HG02571 (cell line): ENCODE measurements around the gene RGPD5.
A peak's percentile ranks its signal among the peaks of the same experiment; 100 is the strongest.
"Not testable (repeated sequence)": the region's sequence is repeated elsewhere in the genome, so short reads cannot be mapped to it uniquely, and the experiment has no call there.

Source experiments
- ATAC-seq: cut with Tn5 transposase; IDR thresholded peaks from one replicate; pipeline ENCODE4 v1.9.1; 2021; ENCODE audit warnings: mild to moderate bottlenecking, moderate library complexity; ENCODE audit not compliant: unreplicated experiment

The RGPD5 gene

DNA sequence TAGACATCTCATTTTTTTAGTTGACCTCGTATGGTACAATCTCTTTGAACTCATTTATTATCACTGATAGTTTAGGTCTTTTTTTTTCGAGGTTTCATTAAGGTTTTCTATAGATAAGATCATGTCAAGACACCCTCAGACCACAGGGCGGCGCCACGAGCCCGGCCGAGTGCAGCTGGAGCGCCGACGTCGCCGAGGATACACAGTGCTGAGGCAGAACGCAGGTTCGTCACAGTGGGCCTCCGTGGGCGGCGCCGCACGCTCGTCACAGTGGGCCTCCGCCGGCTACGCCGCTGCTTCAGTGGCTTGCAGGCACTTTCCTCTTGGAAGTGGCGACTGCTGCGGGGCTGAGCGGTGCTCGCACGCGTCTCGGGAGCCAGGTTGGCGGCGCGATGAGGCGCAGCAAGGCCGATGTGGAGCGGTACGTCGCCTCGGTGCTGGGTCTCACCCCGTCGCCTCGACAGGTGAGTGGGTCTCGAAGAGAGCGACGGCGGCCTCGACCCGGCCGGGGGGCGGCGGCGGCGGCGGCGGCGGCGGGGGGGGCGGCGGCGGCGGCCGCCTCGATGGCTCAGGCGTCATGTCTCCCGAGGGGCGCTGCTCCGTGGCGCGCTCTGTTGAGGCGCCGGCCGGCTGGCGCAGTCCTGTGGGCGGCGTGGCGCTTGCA, at the start of gene RGPD5:
Gene RGPD5 (plus strand): TSS at position 232 of the 664 bp plus-strand sequence. CDS start 161 bp downstream, at position 393.
- peak; percentile 97 for ATAC-seq

DNA sequence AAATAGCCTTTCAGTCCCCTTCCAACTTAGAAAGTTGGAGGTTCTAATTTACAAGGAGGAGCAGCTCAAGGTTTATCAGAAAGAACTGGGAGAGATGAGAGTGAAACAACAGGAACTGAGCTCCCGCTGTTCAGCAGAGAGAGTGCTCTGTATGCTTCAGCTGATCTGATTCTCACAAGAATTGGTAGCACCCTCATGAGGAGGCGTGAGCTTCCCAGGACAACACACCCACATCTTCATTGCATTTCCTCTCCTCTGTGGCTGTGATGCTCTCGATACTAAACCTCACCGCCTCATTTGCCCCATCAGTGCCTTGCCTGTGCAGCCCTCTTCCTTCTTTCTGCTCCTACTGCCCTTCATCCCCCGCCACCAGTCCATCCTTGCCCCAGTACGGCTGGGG, 42.5 kb upstream of the RGPD5 start:
- not testable (repeated sequence) for ATAC-seq

DNA sequence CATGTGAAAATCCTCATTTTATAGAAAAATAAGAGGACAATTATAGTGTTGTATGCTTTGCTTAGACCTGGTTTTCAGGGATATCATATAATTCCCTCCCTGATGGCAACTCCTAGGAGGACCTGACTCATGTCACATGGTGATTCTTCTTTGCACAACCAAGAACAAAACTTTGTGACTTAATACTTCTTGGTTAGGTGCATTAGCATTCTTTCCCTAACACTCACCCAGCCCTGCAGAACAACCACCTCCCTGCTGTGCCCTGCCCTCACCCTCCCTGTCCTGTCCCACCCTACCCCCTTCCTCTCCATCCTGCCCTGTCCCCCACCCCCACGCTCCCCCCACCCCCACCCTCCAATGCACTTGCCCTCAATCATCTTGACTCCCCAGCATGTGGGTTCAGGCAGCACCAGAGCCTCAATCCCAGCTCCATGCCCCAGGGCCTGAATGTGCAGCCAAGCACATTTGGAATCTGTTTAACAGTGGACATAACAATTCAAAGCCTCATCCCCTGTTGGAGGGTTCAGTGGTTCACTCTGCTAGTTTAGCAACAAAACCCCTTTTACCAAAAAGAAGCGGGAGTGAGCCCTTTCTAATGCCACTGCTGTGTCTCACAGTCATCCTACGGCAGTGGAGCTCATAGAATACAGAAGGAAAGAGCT, 36.8 kb upstream of the RGPD5 start:
- not testable (repeated sequence) for ATAC-seq

DNA sequence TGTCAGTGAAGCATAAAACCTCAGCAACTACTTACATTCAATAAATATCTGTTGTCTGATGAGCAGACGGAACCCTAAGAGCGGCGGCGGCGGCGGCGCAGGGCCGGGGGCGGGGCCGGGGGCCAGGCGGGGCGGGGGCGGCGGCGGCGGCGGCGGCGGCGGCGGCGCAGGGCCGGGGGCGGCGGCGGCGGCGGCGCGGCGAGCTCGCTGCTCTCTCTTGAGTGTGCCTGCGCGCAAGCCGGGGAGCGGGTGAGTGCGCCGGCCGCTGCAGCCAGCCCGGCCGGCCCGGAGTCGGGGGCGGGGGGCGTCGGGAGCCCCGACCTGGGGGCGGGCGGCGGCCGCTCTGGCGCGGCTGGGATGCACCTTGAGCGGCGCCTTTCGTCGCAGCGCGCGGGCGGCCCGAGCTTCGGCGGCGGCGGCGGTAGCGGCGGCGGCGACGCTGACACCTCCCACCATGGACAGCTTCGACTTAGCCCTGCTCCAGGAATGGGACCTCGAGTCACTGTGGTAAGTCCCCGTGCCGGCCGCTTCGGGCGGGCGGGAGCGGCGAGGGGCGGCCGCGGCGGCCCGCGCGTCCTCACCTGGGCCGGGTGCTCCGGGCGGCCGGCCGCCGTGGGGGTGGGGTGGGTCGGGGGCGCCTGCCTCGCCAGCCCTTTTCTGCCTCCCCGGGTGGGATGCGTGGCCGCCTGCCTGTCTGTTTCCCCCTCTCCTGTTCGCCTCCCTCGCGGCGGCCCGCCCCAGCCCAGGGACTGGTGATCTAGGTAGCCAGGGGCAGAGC, 33.7 kb upstream of the RGPD5 start:
- ATAC-seq = not testable (repeated sequence)

DNA sequence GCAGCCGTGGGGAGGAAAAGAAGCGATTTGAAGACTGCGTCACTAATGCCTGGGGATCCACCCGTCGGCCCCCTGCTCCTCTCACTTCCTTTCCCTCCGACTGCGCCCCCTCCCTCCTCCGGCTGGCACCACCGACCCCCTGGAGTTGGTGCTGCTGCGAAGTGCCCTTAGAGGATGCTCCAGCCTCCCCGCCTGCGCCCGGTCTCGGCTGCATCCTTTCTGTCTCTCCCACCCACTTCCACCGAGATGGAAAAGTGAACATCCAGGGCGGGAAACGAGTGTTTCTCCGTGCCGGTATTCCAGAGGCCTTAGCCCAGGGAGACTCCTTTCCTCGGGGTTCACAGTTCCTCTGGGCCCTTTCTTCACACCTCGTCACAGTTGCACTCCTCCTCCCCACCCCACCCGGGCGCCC, 33.1 kb upstream of the RGPD5 start:
- peak; percentile 46 for ATAC-seq

DNA sequence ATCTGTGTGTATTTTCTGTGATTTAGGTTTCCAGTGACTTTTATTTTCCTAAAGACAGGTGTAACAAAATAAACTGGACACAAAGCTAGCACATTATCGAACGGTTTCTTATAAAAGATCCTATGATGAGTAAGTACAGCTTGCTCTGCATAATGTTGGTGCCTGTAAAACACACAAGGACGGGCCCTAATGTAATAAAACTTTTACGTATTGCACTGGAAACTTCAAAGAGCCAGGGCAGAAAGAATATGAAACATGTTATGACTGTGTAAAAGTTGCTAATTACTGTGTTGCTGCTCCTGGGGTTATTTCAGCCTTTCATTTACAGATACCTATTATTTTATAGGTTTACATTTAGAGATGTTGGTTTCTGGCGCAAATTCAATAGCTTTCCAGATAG, 32.1 kb upstream of the RGPD5 start:
- ATAC-seq = not testable (repeated sequence)

DNA sequence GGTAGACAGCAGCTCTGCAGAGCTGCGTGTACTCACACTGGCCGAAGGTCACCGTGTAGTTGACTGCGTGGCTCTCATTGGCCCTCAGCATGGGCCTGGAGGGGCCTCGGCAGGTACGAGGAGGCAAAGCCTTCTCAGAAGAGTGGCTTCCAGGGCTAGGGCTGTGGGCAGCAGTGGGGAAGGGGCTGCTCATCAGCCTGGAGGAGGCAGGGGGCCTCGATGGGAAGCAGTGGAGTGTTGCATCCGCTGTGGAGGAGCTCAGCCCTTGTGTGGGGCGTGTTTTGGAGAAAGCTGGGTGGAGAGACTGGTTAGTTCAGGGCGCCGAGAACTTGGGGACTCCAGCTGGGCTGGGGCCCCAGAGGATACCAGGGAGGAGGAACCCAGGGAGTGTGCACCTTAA, 28.0 kb upstream of the RGPD5 start:
- ATAC-seq = not testable (repeated sequence)

DNA sequence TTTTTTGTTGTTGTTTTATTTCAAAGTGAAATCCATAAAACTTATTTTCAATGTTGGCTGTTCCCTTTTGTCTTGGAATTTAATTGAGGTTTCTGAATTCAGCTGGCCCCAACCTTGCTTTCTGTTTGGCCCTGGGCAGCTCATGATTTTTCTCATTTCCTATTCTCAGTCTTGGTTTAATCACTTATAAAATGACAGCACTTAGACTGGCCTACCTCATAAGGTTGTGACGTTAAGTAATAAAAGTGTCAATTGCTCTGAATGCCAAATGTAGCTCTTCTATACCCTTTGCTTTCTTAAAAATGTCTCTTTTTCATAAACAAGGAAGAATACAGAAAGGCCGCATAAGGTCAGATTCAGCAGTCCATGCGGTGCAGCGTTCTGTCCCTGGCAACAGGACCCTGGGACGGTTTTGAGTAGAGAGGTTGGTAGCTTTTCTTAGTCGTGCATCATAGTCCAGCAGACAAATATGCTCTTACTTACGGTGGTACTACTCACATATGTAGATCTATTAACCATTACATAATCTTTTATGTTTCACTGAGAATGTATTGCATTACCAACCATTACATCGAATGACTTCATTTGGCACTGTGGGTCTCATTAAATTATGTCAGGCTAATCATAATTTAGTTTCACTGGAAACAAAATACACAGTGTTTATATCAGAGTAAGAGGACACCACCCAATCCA, 27.1 kb upstream of the RGPD5 start:
- not testable (repeated sequence) for ATAC-seq

DNA sequence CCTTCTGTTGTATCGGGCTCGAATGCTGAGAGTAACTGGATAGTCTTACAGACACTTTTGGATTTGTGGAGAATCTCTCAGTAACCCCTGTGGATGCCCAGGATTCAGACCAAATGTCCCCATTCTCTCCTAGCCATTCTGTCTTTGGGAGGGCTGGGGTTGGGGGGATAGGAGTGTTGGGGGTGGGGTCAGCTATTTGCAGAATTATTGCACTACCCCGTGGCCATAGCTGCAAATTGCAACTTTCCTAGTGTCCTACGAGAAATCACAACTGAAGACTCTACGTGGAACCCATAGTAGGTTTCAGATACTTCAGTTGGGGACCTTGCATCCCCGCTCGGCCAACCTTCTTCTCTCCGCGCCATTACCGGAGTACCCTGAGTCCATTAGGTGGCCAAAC, 25.2 kb upstream of the RGPD5 start:
- not testable (repeated sequence) for ATAC-seq

DNA sequence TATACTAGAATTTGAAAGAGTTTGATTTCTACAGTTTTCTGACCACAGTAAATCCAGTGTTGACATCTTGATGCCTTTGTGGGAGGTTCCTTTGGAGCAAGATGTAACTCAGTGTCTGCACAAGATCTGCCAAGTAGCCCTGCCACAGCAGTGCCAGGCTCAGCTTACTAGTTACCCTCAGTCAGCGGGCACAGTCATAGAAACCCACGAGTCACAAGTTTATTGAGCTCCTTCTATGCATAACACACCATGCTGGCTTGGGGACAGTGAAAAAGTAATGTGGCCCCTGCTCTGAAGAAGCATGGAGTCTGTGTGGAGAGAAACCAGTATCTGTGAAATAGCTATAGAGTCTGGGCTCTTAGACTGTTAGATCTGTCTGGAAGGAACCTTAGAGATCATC, 15.0 kb upstream of the RGPD5 start:
- ATAC-seq = not testable (repeated sequence)

DNA sequence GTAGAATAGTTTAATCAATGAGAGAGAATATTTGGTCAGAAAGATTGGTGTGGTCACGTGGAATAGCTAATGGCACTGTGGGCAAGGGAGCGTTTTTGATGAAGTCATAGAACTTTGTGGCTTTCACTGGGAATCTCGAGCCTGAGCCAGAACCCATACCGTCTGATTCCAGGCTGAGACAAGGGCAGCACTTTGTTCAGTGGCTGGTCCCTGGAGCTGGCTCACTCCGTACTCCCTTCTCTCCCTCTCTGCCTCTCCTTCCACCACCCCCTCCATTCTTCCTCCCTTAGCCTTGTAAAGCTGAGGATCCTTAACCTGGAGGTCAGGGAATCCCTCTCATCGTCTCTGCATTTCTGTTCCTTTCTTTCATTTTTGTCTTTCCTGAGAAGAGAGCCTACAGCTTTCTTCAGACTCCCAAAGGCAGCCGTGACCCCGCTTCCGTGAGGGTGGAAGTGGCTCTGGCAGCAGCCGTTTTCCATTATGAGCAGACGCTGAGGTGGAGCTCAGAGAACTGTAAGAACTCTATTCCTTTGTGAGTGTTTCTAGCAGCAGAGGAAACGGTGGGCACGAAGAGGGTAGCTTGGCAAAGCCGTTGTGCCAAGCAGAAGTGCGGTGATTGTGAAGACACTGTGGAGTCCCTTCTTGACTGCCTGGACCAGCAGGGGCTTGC, 12.8 kb upstream of the RGPD5 start:
- not testable (repeated sequence) for ATAC-seq

DNA sequence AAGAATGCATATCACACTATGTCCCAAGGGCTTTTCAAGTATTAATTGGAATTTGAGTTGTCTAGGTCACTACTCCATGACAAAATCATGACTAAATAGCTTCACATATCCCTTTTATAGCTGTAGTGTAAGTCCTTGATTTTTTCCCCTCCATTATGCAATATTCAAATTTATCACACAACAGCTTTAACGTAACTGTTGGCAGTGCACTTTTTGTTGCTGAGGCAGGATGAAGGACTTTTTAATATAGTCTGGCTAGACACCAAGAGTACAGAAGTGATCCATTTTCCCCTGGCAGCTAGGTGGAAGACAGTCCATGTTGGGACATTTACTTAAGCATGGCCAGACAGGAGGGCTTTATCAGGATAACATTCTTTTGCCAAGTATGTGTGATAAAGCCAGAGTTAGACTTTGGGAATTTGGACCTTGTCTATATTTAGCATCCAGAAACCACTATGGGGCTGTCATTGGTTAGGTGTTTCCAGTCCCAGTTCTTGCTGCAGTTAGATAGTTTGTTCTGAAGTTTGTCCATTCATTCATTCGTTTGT, 11.6 kb upstream of the RGPD5 start:
- not testable (repeated sequence) for ATAC-seq

DNA sequence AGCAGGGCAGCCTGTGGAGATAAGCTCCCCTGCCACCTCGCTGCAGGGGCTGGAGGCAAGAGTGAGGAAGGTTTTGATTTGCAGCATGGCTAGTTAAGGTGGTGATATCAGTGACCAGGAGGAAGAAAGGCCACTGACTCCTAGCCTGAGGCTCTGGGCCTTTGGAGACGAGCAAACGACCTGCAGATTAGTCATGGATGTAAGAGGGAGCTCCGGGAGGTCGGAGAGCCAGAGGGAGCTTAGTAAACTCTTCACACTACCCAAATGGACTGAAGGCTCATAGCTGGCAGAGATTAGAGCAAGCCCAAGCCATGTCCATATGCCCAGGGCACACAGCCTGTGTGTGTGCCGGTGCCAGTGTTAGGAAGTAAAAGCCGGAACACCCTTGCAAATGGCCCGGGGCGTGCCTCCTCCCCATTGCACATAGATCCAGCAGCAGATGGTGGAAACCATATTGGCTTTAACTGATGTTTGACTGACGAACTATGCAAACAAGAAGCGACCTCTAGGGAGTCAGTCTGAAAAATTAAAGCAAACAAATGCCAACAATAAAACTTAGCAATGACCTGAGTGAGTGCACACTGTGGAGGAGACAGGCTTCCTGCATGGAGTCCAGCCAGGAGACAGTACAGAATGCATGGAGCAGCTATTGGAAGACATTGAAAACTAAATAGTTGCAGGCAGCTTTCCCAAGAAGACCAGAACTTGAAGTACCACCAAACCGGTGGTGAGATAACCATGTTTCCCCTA, 2.4 kb upstream of the RGPD5 start:
- not testable (repeated sequence) for ATAC-seq

DNA sequence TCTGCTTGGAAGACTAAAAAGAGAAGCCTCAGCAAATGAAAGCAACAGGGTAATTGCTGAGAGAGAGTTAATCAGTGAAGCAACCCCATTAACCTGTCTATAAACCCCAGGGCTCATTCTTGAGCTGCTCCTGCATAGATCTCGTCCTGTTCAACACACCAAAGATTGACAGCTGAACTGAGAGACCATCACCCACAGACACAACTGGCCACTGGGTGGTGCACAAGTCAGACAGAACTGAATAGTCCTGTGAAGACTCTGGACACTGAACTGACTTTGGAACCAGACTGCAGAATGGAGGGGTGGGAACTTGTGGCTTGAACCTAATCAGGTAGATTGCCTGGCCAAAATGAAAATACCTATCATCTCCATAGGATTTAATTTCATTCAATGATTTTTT, 1.4 kb upstream of the RGPD5 start:
- not testable (repeated sequence) for ATAC-seq

DNA sequence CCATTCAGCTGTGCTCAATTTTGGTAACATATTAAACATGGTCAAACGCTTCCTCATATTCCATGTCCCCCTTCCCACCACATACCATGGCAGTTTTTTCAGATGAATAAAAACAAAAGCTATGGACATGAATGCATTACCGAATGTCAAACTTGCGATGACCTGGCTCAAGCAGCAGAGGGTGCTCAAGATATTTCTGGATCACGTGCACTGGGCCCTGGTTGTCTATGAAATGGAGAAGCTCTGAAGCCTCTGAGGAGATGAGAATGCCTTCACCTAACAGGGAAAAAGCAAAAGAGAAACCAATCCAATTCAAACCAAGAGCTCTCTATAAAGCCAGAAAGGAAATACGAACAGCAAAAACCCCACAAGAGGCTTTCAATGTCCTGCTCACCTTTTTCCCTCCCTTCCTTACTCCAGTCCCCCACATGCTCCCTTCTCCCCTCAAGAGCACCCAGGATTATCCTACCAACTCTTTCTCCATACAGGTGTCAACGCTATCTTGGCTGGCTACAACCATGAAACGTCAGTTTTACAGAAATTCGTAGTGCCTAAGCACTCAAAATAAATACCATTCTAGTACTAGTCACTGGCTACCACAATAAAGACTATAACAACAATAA, 77.1 kb downstream of the RGPD5 start:
- ATAC-seq = peak; percentile 66

DNA sequence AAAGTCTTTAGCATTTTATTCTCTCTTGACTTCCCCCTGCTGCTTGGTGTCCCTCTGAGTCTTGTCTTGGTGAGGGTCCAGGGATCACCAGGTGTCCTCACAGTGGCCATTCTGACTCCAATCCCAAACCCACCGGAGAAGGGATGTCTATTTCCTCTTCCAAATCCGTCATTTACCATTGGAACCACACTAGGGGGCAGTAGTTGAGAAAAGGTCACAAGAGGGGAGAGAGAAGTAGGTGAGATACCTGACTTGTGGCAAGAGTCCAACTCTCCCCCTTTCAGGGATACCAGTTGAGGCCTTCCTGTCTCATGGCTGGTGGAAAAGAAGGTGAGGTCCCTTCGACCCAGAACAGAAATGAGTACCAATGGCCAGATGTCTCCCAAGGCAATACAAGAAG, 82.5 kb downstream of the RGPD5 start:
- not testable (repeated sequence) for ATAC-seq

DNA sequence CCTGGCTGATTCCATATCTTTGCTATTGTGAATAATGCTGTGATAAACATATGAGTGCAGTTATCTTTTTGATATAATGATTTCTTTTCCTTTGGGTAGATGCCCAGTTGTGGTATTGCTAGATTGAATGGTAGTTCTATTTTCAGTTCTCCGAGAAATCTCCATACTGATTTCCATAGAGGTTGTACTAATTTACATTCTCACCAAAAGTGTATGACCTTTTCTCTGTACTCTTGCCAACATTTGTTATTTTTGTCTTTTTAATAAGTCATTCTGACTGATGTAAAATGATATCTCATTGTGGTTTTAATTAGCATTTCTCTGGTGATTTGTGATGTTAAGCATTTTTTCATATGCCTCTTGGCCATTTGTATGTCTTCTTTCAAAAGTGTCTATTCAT, 88.0 kb downstream of the RGPD5 start:
- ATAC-seq = not testable (repeated sequence)

DNA sequence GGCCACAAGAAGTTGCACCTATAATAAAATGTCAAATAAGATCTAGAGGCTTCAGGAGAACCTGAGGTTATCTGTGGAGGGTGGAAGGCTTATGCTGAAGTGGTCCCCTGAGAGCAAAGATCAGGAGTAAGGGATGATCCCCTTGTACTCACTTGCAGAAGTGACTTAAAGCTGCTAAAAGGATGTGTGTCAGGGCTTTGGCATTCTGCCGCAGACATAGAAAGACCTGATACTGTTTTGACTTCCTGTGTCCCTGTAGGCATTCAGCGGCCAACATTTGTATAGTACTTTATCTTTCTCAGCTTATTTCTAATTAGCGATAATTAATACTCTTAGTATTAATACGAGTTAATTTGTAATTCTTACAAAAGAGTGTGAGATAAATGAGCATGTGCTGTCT, 94.3 kb downstream of the RGPD5 start:
- not testable (repeated sequence) for ATAC-seq

DNA sequence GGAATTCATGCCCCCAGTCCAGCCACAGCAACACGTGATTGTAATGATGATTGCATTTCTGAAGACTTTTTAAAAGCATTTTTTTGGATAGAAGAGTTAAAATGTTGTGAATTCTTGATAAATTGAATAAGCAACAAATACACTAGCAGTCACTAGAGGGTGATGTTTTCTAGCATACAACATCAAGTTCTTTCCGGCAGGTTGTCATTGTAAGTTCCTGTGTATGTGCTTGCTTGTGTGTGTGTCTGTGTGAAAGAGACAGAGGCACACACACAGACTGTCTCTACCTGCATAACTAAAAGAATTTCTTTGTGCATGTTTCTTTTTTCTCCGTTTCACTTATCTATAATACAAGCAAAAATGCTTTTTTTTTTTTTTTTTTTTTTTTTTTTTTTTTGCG, 95.8 kb downstream of the RGPD5 start:
- not testable (repeated sequence) for ATAC-seq
